ENCODE data around the gene GLP2R.

DNA sequence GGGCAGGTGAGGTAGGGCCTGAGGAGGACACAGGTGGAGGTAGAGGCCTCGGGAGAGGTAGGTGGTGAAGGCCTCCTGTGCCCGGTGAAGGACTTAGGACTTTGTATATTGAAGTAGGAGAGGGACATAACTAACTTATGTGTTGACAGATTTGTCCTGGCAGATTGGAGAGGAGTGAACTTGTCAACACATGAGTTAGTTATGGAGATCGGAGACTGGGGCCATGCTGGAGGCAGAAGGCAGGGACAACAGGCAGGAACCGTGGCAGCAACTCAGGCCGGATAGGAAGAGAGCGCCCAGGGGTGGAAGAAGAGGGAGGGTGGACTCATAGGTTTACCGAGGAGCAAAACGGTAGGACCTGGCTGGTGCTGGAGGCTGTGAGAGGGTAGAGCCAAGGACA is 18.4 kb downstream of the GLP2R start:
- TF ChIP-seq SP1 (IDR thresholded peaks at IDR 0.05) (no peak), L3MBTL2 (conservative IDR thresholded peaks at IDR 0.05) (no peak), NFRKB (IDR thresholded peaks at IDR 0.05) (no peak), FOXM1 (IDR thresholded peaks at IDR 0.05; ENCODE audit: borderline replicate concordance) (no peak)
